Liver (tissue), 9 donors: ENCODE results near the gene BOD1L2. TPM values are rescaled to one million over a fixed set of nuclear protein-coding genes. Genes with fewer than 3 reads are reported as not detected.
A peak's percentile ranks its signal among the peaks of the same experiment; 100 is the strongest.

Experiments
- DNase-seq: peaks from one replicate; pipeline ENCODE4 v3.0.0-alpha.2; 2017; ENCODE audit warnings: low spot score
- H3K27ac ChIP-seq, 2 donors: one replicate each; pipeline ENCODE4 v1.7.0; 2013; ENCODE audit warnings: inconsistent platforms in 2 of 2, low read length in 2 of 2, control low read depth in 1 of 2, low read depth in 1 of 2, mild to moderate bottlenecking in 1 of 2
- H3K27me3 ChIP-seq, 4 donors: one replicate each; pipeline versions ENCODE4 v1.6.1 to v1.7.0; 2013; ENCODE audit warnings: low read length in 3 of 4, inconsistent platforms in 1 of 4, mild to moderate bottlenecking in 1 of 4, moderate library complexity in 1 of 4; ENCODE audit not compliant: control insufficient read depth in 4 of 4, insufficient read depth in 4 of 4
- H3K36me3 ChIP-seq, 4 donors: one replicate each; pipeline versions ENCODE4 v1.6.1 to v1.7.0; 2013; ENCODE audit warnings: low read length in 3 of 4, mild to moderate bottlenecking in 3 of 4, low read depth in 1 of 4, moderate library complexity in 1 of 4; ENCODE audit not compliant: control insufficient read depth in 4 of 4, insufficient read depth in 3 of 4
- H3K4me1 ChIP-seq, 4 donors: one replicate each; pipeline versions ENCODE4 v1.6.1 to v1.7.0; 2013; ENCODE audit warnings: low read length in 3 of 4, mild to moderate bottlenecking in 3 of 4, moderate library complexity in 1 of 4; ENCODE audit not compliant: control insufficient read depth in 4 of 4, insufficient read depth in 4 of 4
- H3K4me3 ChIP-seq, 3 donors: one replicate each; pipeline versions ENCODE4 v1.6.1 to v1.7.0; 2013; ENCODE audit warnings: low read length in 3 of 3, control low read depth in 1 of 3, low read depth in 1 of 3, mild to moderate bottlenecking in 1 of 3
- H3K9ac ChIP-seq, 2 donors: one replicate each; pipeline ENCODE4 v1.7.0; 2013; ENCODE audit warnings: low read length in 2 of 2, mild to moderate bottlenecking in 2 of 2, moderate library complexity in 2 of 2, control low read depth in 1 of 2, low read depth in 1 of 2
- H3K9me3 ChIP-seq, 4 donors: one replicate each; pipeline versions ENCODE4 v1.6.1 to v1.7.0; 2013; ENCODE audit warnings: low read length in 3 of 4; ENCODE audit not compliant: control insufficient read depth in 4 of 4
- FOXA1 ChIP-seq: IDR thresholded peaks from 2 replicates; pipeline ENCODE4 v1.6.1; 2016; ENCODE audit warnings: antibody characterized with exemption
- FOXA2 ChIP-seq: IDR thresholded peaks from 2 replicates; pipeline ENCODE4 v1.6.1; 2016; ENCODE audit warnings: antibody characterized with exemption
- GABPA ChIP-seq, 2 donors: IDR thresholded peaks in 1 of 2; conservative IDR thresholded peaks in 1 of 2; 2 replicates each; pipeline ENCODE4 v1.6.1; 2016; ENCODE audit warnings: antibody characterized with exemption in 2 of 2, mild to moderate bottlenecking in 1 of 2, moderate library complexity in 1 of 2
- HNF4A ChIP-seq, 2 donors: conservative IDR thresholded peaks; 2 replicates each; pipeline ENCODE4 v1.6.1; 2016; ENCODE audit warnings: antibody characterized with exemption in 2 of 2, mild to moderate bottlenecking in 2 of 2
- JUND ChIP-seq, 2 donors: IDR thresholded peaks; 2 replicates each; pipeline ENCODE4 v1.6.1; 2016; ENCODE audit warnings: antibody characterized with exemption in 2 of 2
- NR2F2 ChIP-seq: IDR thresholded peaks from 2 replicates; pipeline ENCODE4 v1.6.1; 2016; ENCODE audit warnings: antibody characterized with exemption
- RAD21 ChIP-seq, 2 donors: IDR thresholded peaks; 2 replicates each; pipeline ENCODE4 v1.6.1; 2016; ENCODE audit warnings: antibody characterized with exemption in 2 of 2, mild to moderate bottlenecking in 2 of 2
- SP1 ChIP-seq: IDR thresholded peaks from 2 replicates; pipeline ENCODE4 v1.6.1; 2018; ENCODE audit warnings: antibody characterized with exemption, mild to moderate bottlenecking
- TAF1 ChIP-seq: conservative IDR thresholded peaks from 2 replicates; pipeline ENCODE4 v1.6.1; 2016; ENCODE audit warnings: antibody characterized with exemption, mild to moderate bottlenecking
- YY1 ChIP-seq: IDR thresholded peaks from 2 replicates; pipeline ENCODE4 v1.6.1; 2016; ENCODE audit warnings: antibody characterized with exemption, mild to moderate bottlenecking
- WGBS: extraction: QIAGEN DNeasy Blood & Tissue Kit; methylation state at CpG from one replicate; pipeline ENCODE4 v1.1.7; 2013; 5-methylcytosine and 5-hydroxymethylcytosine counted together
- polyA plus RNA-seq, 2 donors: library from polyadenylated mRNA; stranded (reverse) in 1 of 2; unstranded in 1 of 2; fragments of 200-250 nt in 1 of 2; fragments of >200 nt in 1 of 2; fragmentation: Nextera tagmentation in 1 of 2; extraction: Ambion mirVana in 1 of 2; gene quantifications; one replicate each; pipeline versions ENCODE4 v1.2.1 to v1.2.3, GENCODE V29; 2013 to 2015
- total RNA-seq, 2 donors: library from RNA; depleted of rRNA; stranded (reverse); fragments of >200 nt; gene quantifications; one replicate each; pipeline ENCODE4 v1.2.3, GENCODE V29; 2014
- TF ChIP-seq, protein P1 (sequence below): fragments of 150-350 bp; IDR thresholded peaks from 2 replicates; pipeline ENCODE4 v1.5.1; 2017; ENCODE audit warnings: improper control_type of control experiment, low read depth, low read length; ENCODE audit not compliant: missing input control
- TF ChIP-seq, protein P2 (sequence below): IDR thresholded peaks from 2 replicates; pipeline ENCODE4 v1.6.1; 2016; ENCODE audit warnings: antibody characterized with exemption, mild to moderate bottlenecking
- TF ChIP-seq, protein P3 (sequence below): IDR thresholded peaks from 2 replicates; pipeline ENCODE4 v1.6.1; 2016; ENCODE audit warnings: antibody characterized with exemption
- TF ChIP-seq, protein P4 (sequence below): IDR thresholded peaks from 2 replicates; pipeline ENCODE4 v1.6.1; 2016; ENCODE audit warnings: antibody characterized with exemption
- donor health status: healthy.
- donor health status: healthy.
- donor health status: healthy.
- donor health status: healthy.
- donor health status: healthy.

BOD1L2 gene
- total and polyA plus RNA-seq, 4 donors, result not detected

DNA sequence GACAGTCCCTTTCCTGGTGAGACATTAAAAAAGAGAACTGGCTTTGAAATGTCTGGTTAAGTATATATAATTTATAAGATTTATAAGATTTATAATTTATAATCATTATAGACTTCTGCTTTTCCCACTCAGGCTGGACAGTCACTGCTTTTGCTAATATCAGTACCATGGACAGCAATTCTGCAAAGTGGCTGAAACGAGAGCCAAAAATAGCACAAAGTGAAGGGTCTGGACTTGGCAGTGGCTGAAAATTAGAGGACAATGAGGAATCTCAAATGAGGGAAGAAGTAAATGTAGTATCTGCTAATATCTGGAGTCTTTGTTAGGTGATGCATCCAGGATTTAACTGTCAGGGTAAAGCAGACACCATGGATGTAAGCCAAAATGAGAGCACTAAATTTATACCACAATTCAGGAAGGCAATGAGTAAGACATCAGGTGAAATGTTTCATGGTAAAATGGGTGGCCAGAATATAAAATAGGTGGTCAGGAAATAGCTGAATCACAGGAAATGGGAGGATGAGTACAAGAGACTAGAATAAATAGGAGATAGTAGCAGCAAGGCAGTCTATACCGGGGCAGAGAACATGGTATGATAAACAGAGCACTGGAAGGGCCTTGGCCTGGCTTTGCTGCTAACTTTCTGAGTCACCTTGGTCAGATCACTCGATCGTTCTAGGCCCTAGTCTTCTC is 39.6 kb upstream of the BOD1L2 start:
- H3K27me3 ChIP-seq, result no peaks in the 10 kb centered on the region
- TF ChIP-seq FOXA2 (no peak), HNF4A (conservative IDR thresholded peaks at IDR 0.05) (no peak), YY1 (no peak), RAD21 (IDR thresholded peaks at IDR 0.05) (peak; percentile 40 to 48), SP1 (no peak), GABPA (IDR thresholded peaks at IDR 0.05 in 1 of 2, conservative IDR thresholded peaks at IDR 0.05 in 1 of 2) (no peak), NR2F2 (no peak)
- TF ChIP-seq, protein P1, sequence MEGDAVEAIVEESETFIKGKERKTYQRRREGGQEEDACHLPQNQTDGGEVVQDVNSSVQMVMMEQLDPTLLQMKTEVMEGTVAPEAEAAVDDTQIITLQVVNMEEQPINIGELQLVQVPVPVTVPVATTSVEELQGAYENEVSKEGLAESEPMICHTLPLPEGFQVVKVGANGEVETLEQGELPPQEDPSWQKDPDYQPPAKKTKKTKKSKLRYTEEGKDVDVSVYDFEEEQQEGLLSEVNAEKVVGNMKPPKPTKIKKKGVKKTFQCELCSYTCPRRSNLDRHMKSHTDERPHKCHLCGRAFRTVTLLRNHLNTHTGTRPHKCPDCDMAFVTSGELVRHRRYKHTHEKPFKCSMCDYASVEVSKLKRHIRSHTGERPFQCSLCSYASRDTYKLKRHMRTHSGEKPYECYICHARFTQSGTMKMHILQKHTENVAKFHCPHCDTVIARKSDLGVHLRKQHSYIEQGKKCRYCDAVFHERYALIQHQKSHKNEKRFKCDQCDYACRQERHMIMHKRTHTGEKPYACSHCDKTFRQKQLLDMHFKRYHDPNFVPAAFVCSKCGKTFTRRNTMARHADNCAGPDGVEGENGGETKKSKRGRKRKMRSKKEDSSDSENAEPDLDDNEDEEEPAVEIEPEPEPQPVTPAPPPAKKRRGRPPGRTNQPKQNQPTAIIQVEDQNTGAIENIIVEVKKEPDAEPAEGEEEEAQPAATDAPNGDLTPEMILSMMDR, result no peak
- TF ChIP-seq, protein P2, sequence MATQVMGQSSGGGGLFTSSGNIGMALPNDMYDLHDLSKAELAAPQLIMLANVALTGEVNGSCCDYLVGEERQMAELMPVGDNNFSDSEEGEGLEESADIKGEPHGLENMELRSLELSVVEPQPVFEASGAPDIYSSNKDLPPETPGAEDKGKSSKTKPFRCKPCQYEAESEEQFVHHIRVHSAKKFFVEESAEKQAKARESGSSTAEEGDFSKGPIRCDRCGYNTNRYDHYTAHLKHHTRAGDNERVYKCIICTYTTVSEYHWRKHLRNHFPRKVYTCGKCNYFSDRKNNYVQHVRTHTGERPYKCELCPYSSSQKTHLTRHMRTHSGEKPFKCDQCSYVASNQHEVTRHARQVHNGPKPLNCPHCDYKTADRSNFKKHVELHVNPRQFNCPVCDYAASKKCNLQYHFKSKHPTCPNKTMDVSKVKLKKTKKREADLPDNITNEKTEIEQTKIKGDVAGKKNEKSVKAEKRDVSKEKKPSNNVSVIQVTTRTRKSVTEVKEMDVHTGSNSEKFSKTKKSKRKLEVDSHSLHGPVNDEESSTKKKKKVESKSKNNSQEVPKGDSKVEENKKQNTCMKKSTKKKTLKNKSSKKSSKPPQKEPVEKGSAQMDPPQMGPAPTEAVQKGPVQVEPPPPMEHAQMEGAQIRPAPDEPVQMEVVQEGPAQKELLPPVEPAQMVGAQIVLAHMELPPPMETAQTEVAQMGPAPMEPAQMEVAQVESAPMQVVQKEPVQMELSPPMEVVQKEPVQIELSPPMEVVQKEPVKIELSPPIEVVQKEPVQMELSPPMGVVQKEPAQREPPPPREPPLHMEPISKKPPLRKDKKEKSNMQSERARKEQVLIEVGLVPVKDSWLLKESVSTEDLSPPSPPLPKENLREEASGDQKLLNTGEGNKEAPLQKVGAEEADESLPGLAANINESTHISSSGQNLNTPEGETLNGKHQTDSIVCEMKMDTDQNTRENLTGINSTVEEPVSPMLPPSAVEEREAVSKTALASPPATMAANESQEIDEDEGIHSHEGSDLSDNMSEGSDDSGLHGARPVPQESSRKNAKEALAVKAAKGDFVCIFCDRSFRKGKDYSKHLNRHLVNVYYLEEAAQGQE, result peak; percentile 100
- TF ChIP-seq, protein P3, sequence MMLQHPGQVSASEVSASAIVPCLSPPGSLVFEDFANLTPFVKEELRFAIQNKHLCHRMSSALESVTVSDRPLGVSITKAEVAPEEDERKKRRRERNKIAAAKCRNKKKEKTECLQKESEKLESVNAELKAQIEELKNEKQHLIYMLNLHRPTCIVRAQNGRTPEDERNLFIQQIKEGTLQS, result no peak
- TF ChIP-seq, protein P4, sequence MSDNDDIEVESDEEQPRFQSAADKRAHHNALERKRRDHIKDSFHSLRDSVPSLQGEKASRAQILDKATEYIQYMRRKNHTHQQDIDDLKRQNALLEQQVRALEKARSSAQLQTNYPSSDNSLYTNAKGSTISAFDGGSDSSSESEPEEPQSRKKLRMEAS, result no peak
- no peak overlapping the region for H3K4me3 ChIP-seq
- H3K4me1 ChIP-seq, result no peaks in the 10 kb centered on the region
- no peaks in the 10 kb centered on the region for H3K36me3 ChIP-seq
- WGBS, result 64% methylated on average over 4 of the region's 4 CpGs
- H3K9me3 ChIP-seq, result no peaks in the 10 kb centered on the region
- DNase-seq, result no peak
- no peak overlapping the region for H3K27ac ChIP-seq
- no peak overlapping the region for H3K9ac ChIP-seq

DNA sequence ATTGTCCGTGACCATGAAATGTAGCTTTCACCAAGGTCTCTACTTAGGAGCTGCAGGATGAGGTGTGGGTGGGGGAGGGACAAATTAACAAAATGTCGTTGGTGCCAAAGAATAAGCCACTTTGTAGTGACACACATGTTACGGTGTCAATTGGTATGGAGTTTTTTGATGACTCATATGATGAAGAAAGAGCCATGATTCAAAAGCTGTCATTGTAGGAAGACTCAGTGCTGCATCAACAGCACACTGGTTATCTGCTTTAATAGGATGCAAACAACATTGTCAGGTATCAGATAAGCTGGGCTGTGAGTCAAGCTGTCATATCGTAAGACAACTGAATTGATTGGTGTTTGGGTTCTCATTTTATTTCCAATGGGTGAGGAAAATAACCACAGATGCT is 36.6 kb upstream of the BOD1L2 start:
- Histone ChIP-seq H3K36me3 (no peaks in the 10 kb centered on the region), H3K9me3 (no peaks in the 10 kb centered on the region), H3K9ac (no peak overlapping the region), H3K27me3 (no peaks in the 10 kb centered on the region), H3K4me3 (no peak overlapping the region), H3K27ac (no peak overlapping the region), H3K4me1 (no peaks in the 10 kb centered on the region)
- TF ChIP-seq FOXA1 (no peak), TAF1 (no peak), NR2F2 (no peak), JUND (IDR thresholded peaks at IDR 0.05) (no peak), RAD21 (IDR thresholded peaks at IDR 0.05) (no peak), YY1 (no peak), SP1 (no peak)
- TF ChIP-seq, protein P1, result no peak
- TF ChIP-seq, protein P3, result no peak
- no peak for DNase-seq
- WGBS, result 69% methylated on average over 4 of the region's 4 CpGs
